GM12878 (cell line): ENCODE data around the gene C1D. TPM values are rescaled to one million over a fixed set of nuclear protein-coding genes. Genes with fewer than 3 reads are reported as not detected.

ENCODE experiments used
- ATAC-seq: fragments of 200-7000 bp; cut with Tn5 transposase; 3 replicates; pipeline ENCODE4 v1.9.1; 2020; ENCODE audit warnings: mild to moderate bottlenecking, moderate library complexity
- BruUV-seq: library from RNA; stranded (reverse); fragments of 400-500 nt; replicated peaks from 2 replicates; lab custom pipeline; 2021; lab: Mats Ljungman, UMichigan
- CTCF ChIA-PET: fragments of 300-600 bp; sonication (Branson Sonifier 250); formaldehyde crosslinking; extraction: SDS; loops from one replicate; lab custom pipeline; 2021; ENCODE audit warnings: inconsistent platforms; lab: Yijun Ruan, JAX
- POLR2A ChIA-PET: fragments of 350-600 bp; formaldehyde crosslinking; extraction: SDS; loops from one replicate; lab custom pipeline; 2021; ENCODE audit warnings: inconsistent platforms; lab: Charles Lee
- RAD21 ChIA-PET: fragments of 300-600 bp; sonication (Branson Sonifier 250); formaldehyde crosslinking; loops from one replicate; lab custom pipeline; 2023; ENCODE audit warnings: antibody characterized with exemption; ENCODE audit not compliant: unreplicated experiment; lab: Charles Lee
- SMC1A ChIA-PET: fragments of 300-600 bp; sonication (Branson Sonifier 250); formaldehyde crosslinking; loops from one replicate; lab custom pipeline; 2023; ENCODE audit not compliant: unreplicated experiment, uncharacterized antibody; lab: Charles Lee
- DNase-seq: peaks from one replicate; pipeline ENCODE4 v3.0.0-alpha.2; 2011; ENCODE audit warnings: low read depth, low spot score
- FAIRE-seq: peaks from 3 replicates; lab custom pipeline; 2011; peaks lifted over from hg19 to GRCh38; lab: Jason Lieb, UNC
- H2AFZ ChIP-seq: 2 replicates; pipeline ENCODE4 v1.6.0; 2011; ENCODE audit warnings: low read depth, low read length, control low read depth; ENCODE audit not compliant: control insufficient read depth
- H3K27ac ChIP-seq: 2 replicates; pipeline ENCODE4 v1.5.1; 2011; ENCODE audit warnings: control low read depth; ENCODE audit not compliant: control insufficient read depth, insufficient read depth
- H3K27me3 ChIP-seq, 2 experiments: replicated peaks in 1 of 2; 2 replicates each; pipeline versions ENCODE4 v1.6.0 to v1.6.1; 2011; ENCODE audit warnings: low read length in 1 of 2; ENCODE audit not compliant: control insufficient read depth in 2 of 2, insufficient read depth in 2 of 2
- H3K36me3 ChIP-seq, 2 experiments: 2 replicates each; pipeline ENCODE4 v1.5.1; 2011; ENCODE audit warnings: low read length in 1 of 2; ENCODE audit not compliant: control insufficient read depth in 2 of 2, insufficient read depth in 2 of 2
- H3K4me1 ChIP-seq: 2 replicates; pipeline ENCODE4 v1.6.1; 2011; ENCODE audit warnings: mild to moderate bottlenecking, low read length, moderate library complexity, mixed read lengths; ENCODE audit not compliant: control insufficient read depth, insufficient read depth
- H3K4me2 ChIP-seq: 2 replicates; pipeline ENCODE4 v1.6.0; 2011; ENCODE audit warnings: control low read depth; ENCODE audit not compliant: control insufficient read depth, insufficient read depth
- H3K4me3 ChIP-seq: fragments of 200-600 bp; sonication (generic); 2 replicates; pipeline ENCODE4 v1.5.1; 2016
- H3K79me2 ChIP-seq: 2 replicates; pipeline ENCODE4 v1.6.0; 2011; ENCODE audit warnings: low read length; ENCODE audit not compliant: control insufficient read depth, insufficient read depth
- H3K9ac ChIP-seq: 2 replicates; pipeline ENCODE4 v1.8.0; 2011; ENCODE audit warnings: low read length, control low read depth, mixed read lengths; ENCODE audit not compliant: control insufficient read depth, insufficient read depth
- H3K9me3 ChIP-seq: replicated peaks from 3 replicates; pipeline ENCODE4 v1.5.1; 2011; ENCODE audit warnings: mild to moderate bottlenecking, low read length; ENCODE audit not compliant: control insufficient read depth, insufficient read depth
- H4K20me1 ChIP-seq: 2 replicates; pipeline ENCODE4 v1.6.0; 2011; ENCODE audit not compliant: control insufficient read depth, insufficient read depth
- HCFC1 ChIP-seq: fragments of 150-350 bp; IDR thresholded peaks from 2 replicates; pipeline ENCODE4 v1.6.1; 2014; ENCODE audit warnings: low read length
- NBN ChIP-seq: fragments of 450-650 bp; IDR thresholded peaks from 2 replicates; pipeline ENCODE4 v1.6.1; 2016
- NR2F1 ChIP-seq: fragments of 450-650 bp; conservative IDR thresholded peaks from 2 replicates; pipeline ENCODE4 v1.6.1; 2017; ENCODE audit warnings: mild to moderate bottlenecking
- RAD51 ChIP-seq: fragments of 450-650 bp; IDR thresholded peaks from 2 replicates; pipeline ENCODE4 v1.6.1; 2016; ENCODE audit warnings: moderate library complexity, mild to moderate bottlenecking, inconsistent platforms
- RELA ChIP-seq: fragments of 450-650 bp; IDR thresholded peaks from 2 replicates; pipeline ENCODE4 v1.8.0; 2014; ENCODE audit warnings: borderline replicate concordance; ENCODE audit not compliant: partially characterized antibody
- SMAD1 ChIP-seq: fragments of 450-650 bp; IDR thresholded peaks from 2 replicates; pipeline ENCODE4 v1.6.1; 2018; ENCODE audit warnings: mild to moderate bottlenecking, low read depth; ENCODE audit not compliant: partially characterized antibody
- TAF1 ChIP-seq: IDR thresholded peaks from 2 replicates; pipeline ENCODE4 v1.6.1; 2011; ENCODE audit warnings: mild to moderate bottlenecking, low read depth, low read length, borderline replicate concordance
- ZNF24 ChIP-seq: fragments of 450-650 bp; IDR thresholded peaks from 2 replicates; pipeline ENCODE4 v1.6.1; 2017; ENCODE audit warnings: antibody characterized with exemption, mild to moderate bottlenecking
- WGBS: methylation state at CpG from one replicate; pipeline ENCODE4 v1.1.6; 2016; ENCODE audit warnings: low lambda C conversion rate; ENCODE audit not compliant: insufficient replicate concordance, insufficient coverage; ENCODE audit errors: missing lambda C conversion rate; 5-methylcytosine and 5-hydroxymethylcytosine counted together
- in situ Hi-C: fragments of 300-500 bp; cut with MboI; formaldehyde crosslinking; loops from 9 replicates; pipeline ENCODE4 v1.14.3; 2018; ENCODE audit warnings: mixed read lengths
- intact Hi-C: fragments of 100-400 bp; cut with micrococcal nuclease; formaldehyde crosslinking; loops from one replicate; pipeline ENCODE4 v1.14.2; 2022; ENCODE audit not compliant: unreplicated experiment
- polyA plus RNA-seq, 11 experiments: library from polyadenylated mRNA; depleted of rRNA in 4 of 11; unstranded in 6 of 11; stranded (reverse) in 5 of 11; fragments of >200 nt; fragmentation: Nextera tagmentation in 4 of 11; fragmentation: Illumina TruSeq in 1 of 11; extraction: Ambion mirVana in 4 of 11; extraction: Trizol in 1 of 11; gene quantifications; 1 replicate in 1 of 11; 2 replicates in 10 of 11; pipeline versions ENCODE4 v1.2.1 to v1.2.3, GENCODE V29; 2011 to 2016; ENCODE audit warnings: inconsistent platforms in 2 of 11, missing spikeins in 2 of 11, low read depth in 1 of 11
- total RNA-seq, 4 experiments: library from RNA; depleted of rRNA in 3 of 4; stranded (reverse); fragments of >200 nt in 3 of 4; fragmentation: Illumina TruSeq in 1 of 4; extraction: Trizol in 1 of 4; gene quantifications; 2 replicates each; pipeline versions ENCODE4 v1.2.1 to v1.2.3, GENCODE V29; 2013 to 2021
- TF ChIP-seq, protein P1 (sequence below): fragments of 450-650 bp; formaldehyde crosslinking; IDR thresholded peaks from 2 replicates; pipeline ENCODE4 v1.4.0; 2020; ENCODE audit warnings: mild to moderate bottlenecking, moderate library complexity
- TF ChIP-seq, protein P2 (sequence below): IDR thresholded peaks from 2 replicates; pipeline ENCODE4 v1.6.1; 2011; ENCODE audit warnings: low read depth, low read length, improper control_type of control experiment, borderline replicate concordance
- TF ChIP-seq, protein P3 (sequence below): fragments of 450-650 bp; IDR thresholded peaks from 2 replicates; pipeline ENCODE4 v1.6.1; 2016; ENCODE audit warnings: mild to moderate bottlenecking

C1D gene
- total and polyA plus RNA-seq, 10 of the 15 experiments (the other 5 are each of a cell fraction or from before 2014, with no cell fraction given) = 18.9 to 152 (median 59.1) TPM

DNA sequence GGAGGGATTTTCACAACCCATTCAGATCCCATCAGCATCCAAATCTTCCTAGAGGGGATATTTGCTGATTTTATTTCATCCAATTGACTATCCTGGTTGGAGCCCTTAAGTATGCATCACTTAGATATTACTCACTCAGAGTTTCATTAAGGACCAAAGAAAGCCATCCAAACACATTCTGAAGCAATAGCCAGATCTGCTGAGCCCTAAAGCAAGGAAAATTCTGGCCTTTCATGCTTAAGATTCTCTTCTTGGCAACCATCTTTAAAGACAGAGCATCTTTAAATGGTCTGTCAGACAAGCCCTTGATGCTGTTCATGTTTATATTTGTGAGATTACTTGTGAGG, 40.9 kb upstream of the C1D start (continued):
- TF ChIP-seq, protein P1, sequence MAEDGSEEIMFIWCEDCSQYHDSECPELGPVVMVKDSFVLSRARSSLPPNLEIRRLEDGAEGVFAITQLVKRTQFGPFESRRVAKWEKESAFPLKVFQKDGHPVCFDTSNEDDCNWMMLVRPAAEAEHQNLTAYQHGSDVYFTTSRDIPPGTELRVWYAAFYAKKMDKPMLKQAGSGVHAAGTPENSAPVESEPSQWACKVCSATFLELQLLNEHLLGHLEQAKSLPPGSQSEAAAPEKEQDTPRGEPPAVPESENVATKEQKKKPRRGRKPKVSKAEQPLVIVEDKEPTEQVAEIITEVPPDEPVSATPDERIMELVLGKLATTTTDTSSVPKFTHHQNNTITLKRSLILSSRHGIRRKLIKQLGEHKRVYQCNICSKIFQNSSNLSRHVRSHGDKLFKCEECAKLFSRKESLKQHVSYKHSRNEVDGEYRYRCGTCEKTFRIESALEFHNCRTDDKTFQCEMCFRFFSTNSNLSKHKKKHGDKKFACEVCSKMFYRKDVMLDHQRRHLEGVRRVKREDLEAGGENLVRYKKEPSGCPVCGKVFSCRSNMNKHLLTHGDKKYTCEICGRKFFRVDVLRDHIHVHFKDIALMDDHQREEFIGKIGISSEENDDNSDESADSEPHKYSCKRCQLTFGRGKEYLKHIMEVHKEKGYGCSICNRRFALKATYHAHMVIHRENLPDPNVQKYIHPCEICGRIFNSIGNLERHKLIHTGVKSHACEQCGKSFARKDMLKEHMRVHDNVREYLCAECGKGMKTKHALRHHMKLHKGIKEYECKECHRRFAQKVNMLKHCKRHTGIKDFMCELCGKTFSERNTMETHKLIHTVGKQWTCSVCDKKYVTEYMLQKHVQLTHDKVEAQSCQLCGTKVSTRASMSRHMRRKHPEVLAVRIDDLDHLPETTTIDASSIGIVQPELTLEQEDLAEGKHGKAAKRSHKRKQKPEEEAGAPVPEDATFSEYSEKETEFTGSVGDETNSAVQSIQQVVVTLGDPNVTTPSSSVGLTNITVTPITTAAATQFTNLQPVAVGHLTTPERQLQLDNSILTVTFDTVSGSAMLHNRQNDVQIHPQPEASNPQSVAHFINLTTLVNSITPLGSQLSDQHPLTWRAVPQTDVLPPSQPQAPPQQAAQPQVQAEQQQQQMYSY = no peak
- TF ChIP-seq SMAD1 = no peak
- TF ChIP-seq TAF1 = no peak
- TF ChIP-seq ZNF24 = no peak
- no peak for TF ChIP-seq HCFC1
- no peak for TF ChIP-seq NR2F1
- TF ChIP-seq, protein P2, sequence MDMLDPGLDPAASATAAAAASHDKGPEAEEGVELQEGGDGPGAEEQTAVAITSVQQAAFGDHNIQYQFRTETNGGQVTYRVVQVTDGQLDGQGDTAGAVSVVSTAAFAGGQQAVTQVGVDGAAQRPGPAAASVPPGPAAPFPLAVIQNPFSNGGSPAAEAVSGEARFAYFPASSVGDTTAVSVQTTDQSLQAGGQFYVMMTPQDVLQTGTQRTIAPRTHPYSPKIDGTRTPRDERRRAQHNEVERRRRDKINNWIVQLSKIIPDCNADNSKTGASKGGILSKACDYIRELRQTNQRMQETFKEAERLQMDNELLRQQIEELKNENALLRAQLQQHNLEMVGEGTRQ = no peak

DNA sequence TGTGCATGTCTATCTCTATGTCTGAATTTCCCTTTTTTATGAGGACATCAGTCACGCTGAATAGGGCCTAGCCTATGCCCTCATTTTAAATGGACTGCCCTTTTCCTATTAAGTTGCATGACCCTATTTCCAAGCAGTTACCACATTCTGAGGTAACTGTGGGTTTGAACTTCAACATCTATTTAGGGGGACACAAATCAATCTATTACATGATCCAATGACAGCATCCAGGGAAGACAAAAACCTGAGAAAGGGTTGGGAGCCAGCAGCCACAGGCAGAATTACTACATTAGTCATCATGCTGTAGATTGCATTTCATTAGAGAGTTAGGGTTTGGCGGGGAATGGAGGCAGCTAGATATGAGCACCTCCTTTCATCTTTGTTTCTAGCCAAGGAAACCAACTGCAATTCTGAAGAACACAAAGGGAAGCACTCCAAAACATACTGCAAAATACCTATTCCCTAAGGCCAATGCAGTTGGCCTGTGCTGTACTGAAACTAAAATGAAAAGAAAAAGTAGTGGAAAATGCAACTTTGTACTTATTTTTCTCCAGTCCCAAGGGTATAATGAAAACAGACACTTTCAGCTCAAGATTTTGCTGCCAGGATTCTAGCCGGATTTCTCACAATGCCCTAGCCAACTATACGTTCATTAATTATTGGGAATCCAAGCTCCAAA, 40.4 kb upstream of the C1D start:
- ChIA-PET CTCF (interaction anchor here (2.9 kb wide), 1 partner anchor 19 kb away, joined by 8 read pairs; no protein-coding TSS in a partner anchor), POLR2A (no interaction called here), SMC1A (interaction anchor here (1.3 kb wide), 1 partner anchor 17 kb away, joined by 3 read pairs; no protein-coding TSS in a partner anchor), RAD21 (no interaction called here)
- Histone ChIP-seq H3K27me3 (no peaks in the 10 kb centered on the region), H3K9ac (no peak overlapping the region), H2AFZ (no peak overlapping the region), H3K4me2 (no peak overlapping the region), H3K27ac (no peak overlapping the region), H3K9me3 (peaks cover 4% of the 10 kb centered on the region; the same call in 1 of the 3 replicates), H3K36me3 (no peaks in the 10 kb centered on the region), H3K4me3 (no peak overlapping the region), H3K4me1 (peaks cover 9% of the 10 kb centered on the region), H4K20me1 (no peaks in the 10 kb centered on the region), H3K79me2 (no peaks in the 10 kb centered on the region)
- 92% methylated on average over 4 of the region's 4 CpGs for WGBS
- intact Hi-C loops = no loop called here
- ATAC-seq (no peak), DNase-seq (no peak), FAIRE-seq (no peak)
- BruUV-seq = no TSS peak
- in situ Hi-C loops = no loop called here
- TF ChIP-seq RAD51 (no peak), NBN (no peak), RELA (no peak)
- TF ChIP-seq, protein P3, sequence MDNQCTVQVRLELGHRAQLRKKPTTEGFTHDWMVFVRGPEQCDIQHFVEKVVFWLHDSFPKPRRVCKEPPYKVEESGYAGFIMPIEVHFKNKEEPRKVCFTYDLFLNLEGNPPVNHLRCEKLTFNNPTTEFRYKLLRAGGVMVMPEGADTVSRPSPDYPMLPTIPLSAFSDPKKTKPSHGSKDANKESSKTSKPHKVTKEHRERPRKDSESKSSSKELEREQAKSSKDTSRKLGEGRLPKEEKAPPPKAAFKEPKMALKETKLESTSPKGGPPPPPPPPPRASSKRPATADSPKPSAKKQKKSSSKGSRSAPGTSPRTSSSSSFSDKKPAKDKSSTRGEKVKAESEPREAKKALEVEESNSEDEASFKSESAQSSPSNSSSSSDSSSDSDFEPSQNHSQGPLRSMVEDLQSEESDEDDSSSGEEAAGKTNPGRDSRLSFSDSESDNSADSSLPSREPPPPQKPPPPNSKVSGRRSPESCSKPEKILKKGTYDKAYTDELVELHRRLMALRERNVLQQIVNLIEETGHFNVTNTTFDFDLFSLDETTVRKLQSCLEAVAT = no peak
